Measurements from ENCODE around the gene ZAP70. TPM values are rescaled to one million over a fixed set of nuclear protein-coding genes. Genes with fewer than 3 reads are reported as not detected.
A peak's percentile ranks its signal among the peaks of the same experiment; 100 is the strongest.

ZAP70 gene
- total RNA-seq, 1 donor from 2014 or later: 1.7 TPM

- DNase-seq (no peak), ATAC-seq (no peak)
- intact Hi-C loops (cut with micrococcal nuclease): no loop called here
Measured at GRCh38 chr2:97763176-97763845, 49.9 kb downstream of the ZAP70 start.

DNA sequence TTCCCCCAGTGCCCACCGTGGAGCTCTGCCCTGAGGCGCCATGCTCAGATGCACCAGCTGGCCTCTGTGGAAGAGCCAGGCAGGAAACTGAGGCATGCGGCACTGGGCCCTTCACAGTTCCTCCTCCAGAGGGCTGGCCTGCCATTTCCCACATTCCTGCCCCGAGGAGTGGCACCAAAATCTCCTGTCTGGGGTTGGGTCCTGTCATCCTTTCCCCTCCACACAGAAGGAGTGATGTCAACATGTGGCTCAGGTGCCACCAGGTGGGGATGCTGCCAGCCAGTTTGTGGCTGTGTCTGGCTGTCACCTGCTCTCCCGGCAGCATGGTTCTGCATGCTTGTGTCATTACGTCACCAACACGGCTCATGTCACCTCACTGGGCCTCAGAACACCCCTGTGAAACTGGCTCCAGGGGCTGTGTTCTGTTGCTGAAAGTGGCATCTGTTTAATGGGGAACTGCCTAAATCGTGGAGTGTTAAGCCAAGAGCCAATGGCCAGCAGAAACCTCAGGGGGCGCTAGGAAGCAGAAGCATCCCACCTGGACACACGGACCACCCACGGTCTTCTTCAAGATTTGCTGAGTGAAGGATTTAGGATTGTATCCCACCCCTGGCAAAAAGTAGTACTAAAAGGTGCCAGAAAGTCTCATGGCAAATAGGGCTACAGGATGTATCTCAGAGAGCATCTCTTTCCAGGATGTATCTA is 51.3 kb downstream of the ZAP70 start:
- ATAC-seq (peak; percentile 15), DNase-seq (no peak)
- intact Hi-C loops (cut with micrococcal nuclease): no loop called here

GRCh38 chr2:97765933-97766332 is 52.6 kb downstream of the ZAP70 start:
- DNase-seq: no peak
- intact Hi-C loops (cut with micrococcal nuclease): no loop called here
- ATAC-seq: no peak

DNA sequence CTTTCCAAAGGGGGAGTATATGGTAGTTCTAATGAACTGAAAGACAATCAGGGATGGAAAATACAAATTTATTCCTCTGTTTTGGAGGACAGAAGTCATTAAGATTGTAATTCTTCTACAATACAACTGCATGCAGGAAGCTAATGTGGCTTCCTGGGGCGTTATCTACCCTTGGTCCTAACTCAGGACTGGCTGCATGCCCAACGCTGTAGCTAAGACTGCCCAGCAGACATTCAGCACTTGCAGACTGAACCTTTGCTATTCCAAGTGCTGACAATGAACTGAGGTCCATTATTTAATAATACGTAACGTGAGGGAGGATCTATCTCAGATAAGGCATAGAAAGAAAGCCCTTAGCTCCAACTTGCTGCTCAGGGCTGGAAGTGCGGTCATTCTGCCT is 53.2 kb downstream of the ZAP70 start:
- DNase-seq: peak; percentile 57
- peak; percentile 62 for ATAC-seq
- intact Hi-C loops (cut with micrococcal nuclease): no loop called here

DNA sequence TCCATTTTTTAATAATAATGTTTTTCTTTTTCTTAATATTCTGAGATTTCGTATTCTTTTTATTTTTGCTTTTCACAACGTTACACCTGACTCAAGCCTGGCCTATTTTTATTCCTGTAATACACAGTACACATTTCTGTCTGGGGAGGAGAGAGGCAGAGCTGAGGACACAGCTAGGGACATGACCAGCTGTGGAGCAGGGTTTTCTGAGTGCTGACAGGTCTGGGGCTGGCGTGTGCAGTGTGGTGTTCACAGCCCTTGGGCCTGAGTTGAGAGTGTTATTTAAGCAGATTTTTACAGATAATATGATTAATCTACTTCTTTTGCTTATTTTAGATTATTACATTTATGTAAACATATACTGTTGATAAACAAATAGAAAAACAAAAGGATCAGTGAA is 55.9 kb downstream of the ZAP70 start:
- peak; percentile 48 for DNase-seq
- ATAC-seq: peak; percentile 86
- intact Hi-C loops (cut with micrococcal nuclease): no loop called here

DNA sequence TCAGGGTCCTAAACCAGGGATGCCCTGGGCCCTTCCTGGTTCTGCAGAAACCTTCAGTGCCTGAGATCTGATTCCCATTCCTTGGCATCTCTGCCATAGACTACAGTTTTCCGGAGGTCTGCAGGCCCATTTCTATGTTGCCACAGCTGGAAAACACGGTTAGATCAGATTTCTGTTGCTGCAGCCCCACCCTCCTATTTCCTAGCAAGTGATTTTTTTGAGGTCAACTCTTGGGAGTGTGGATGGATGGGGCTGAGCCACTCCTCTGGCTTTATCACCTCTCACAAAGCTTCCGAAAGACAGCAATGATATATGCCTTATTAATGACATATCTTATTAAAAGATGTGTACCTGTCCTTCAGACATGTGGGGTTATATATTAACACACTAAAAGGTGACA is 56.3 kb downstream of the ZAP70 start:
- intact Hi-C loops (cut with micrococcal nuclease): no loop called here
- DNase-seq: no peak
- ATAC-seq: no peak

- intact Hi-C loops (cut with micrococcal nuclease): no loop called here
Measured at GRCh38 chr2:97770445-97770844, 57.1 kb downstream of the ZAP70 start.

DNA sequence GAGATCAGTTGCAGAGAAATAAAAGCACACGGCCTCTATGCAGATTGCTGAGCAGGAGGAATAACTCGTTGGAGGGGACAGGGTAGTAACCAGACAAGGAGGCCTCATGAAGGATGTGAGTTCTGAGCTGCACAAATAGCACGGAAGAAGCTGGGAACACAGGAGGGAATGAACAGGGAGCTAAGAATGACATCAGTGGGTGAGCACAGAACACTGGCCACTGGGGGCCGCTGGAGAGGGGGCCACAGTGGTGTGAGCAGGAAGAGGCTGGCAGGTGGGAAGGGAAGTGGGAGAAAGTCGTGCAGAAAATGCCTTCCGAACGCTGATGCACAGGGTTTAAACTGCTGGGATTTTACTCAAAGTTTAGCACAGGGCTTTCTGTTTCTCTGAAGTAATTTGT is 61.0 kb downstream of the ZAP70 start:
- peak; percentile 34 for ATAC-seq
- no peak for DNase-seq
- intact Hi-C loops (cut with micrococcal nuclease): no loop called here

More at GRCh38 chr2:97770445-97770844, 57.1 kb downstream of the ZAP70 start:
- no peak for ATAC-seq
- DNase-seq: no peak

DNA sequence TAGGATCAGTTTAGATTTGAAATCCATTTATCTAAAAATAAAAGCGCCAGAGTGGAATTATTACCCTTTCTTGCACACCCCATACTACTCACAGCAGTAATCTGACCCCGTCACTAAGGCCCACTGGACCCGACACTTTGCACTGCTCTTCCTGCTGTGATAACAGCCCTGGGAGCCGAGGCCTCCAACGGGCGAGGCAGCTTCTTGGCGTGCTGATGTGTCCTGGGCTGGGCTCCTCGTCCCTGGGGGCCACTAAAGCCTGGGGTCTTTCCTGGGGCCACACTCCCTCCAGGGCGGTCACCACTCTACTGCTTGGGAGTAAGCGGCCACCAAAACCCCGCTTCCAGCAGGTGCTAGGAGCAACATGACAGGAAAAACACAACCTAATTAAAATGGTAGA is 61.7 kb downstream of the ZAP70 start:
- DNase-seq (no peak), ATAC-seq (no peak)
- intact Hi-C loops (cut with micrococcal nuclease): no loop called here

DNA sequence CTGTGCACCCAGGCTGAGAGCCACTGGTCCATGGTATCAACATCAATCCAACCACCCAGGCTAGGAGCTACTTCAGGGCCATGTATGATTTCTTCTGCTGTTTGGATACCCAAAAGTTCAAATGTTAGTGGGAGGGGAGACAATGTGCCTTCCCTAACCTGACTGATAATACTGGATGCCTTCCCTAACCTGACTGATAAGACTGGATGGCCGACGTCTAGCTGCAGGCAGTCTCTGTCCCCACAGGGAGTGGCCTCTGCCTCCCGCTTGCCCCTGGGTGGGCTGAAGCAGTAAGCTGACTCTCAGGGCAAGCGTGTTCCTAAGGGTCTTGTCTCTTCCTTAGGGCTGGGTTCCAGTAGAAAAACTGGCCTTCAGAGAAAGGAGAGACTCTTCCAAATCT is 65.8 kb downstream of the ZAP70 start:
- intact Hi-C loops (cut with micrococcal nuclease): no loop called here
- ATAC-seq: no peak
- DNase-seq: no peak

- DNase-seq: no peak
- ATAC-seq: peak; percentile 77
Measured at GRCh38 chr2:97781981-97782380, 68.6 kb downstream of the ZAP70 start.

DNA sequence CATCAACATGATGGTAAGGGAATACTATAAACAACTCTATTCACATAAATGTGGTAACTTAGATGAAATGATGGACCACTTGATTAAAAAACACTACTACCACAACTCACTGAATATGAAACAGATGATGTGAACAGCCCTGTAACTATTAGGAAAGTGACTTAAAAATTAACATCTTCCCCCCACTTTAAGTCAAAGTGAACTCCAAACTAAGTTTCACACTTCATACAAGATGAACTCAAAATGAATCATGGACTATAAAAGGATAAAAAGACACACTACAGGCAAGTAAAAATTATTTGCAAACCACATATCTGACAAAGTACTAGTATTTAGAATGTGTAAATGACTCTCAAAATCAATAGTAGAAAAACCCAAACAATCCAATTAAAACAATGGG is 71.6 kb downstream of the ZAP70 start:
- DNase-seq: no peak
- ATAC-seq: no peak
- intact Hi-C loops (cut with micrococcal nuclease): no loop called here

More at GRCh38 chr2:97781981-97782380, 68.6 kb downstream of the ZAP70 start:
- intact Hi-C loops (cut with micrococcal nuclease): no loop called here

- DNase-seq (no peak), ATAC-seq (no peak)
- intact Hi-C loops (cut with micrococcal nuclease): no loop called here
Measured at GRCh38 chr2:97785818-97786217, 72.4 kb downstream of the ZAP70 start.

DNA sequence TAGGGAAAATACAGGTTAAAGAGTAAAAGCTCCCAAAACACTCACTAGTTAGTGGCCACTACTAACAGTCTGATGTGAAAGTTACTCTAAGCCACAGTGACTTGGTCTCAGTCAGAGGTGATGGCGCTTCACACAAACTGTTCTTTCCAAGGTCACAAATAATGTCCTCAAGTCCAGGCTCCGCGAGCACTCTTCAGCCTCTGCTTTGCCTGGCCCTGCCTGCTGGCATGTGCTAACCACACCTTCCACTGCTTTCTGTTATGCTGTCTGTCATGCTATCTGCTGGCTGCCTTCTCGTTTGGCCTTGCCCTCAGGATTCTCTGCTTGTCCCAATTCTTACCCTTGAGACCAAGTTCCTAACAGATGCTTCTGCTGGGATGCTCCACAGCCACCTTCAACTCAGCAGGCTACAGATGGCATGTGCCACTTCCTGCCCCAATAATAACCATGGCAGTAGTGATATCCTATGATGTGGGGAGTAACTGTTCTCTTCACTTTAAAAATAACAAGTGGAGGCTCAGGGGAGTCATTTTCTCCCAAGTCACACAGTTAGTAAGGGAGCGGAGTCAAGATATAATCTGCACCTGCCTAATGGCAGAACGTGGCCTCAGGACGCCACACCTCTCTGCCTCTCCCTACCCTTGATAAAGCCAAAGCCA is 75.7 kb downstream of the ZAP70 start:
- DNase-seq (no peak), ATAC-seq (peak; percentile 63)
- intact Hi-C loops (cut with micrococcal nuclease): no loop called here

Other genes with a start within 250 kb of the ZAP70 start
- gene ANKRD36B, start 123.7 kb upstream of the ZAP70 start, total RNA-seq: 3.3 TPM
- 1,390 TPM for gene COX5B, start 67.5 kb upstream of the ZAP70 start, total RNA-seq
- gene ACTR1B, start 49.5 kb upstream of the ZAP70 start, total RNA-seq: 60.1 TPM
- gene C2orf92, start 43.9 kb upstream of the ZAP70 start, total RNA-seq: 2.3 TPM